Thymus (tissue), 14 donors: ENCODE data around the gene CASP5. TPM values are rescaled to one million over a fixed set of nuclear protein-coding genes. Genes with fewer than 3 reads are reported as not detected.
"Not testable (repeated sequence)": the region's sequence is repeated elsewhere in the genome, so short reads cannot be mapped to it uniquely, and the experiment has no call there.

Experiments
- DNase-seq, 9 donors: peaks; one replicate each; pipeline ENCODE4 v3.0.0-alpha.2; 2013; ENCODE audit warnings: low spot score in 9 of 9, low read depth in 6 of 9, missing footprints in 1 of 9
- H3K27ac ChIP-seq, 2 donors: one replicate each; pipeline ENCODE4 v1.5.1; 2013; ENCODE audit warnings: control low read depth in 1 of 2, low read depth in 1 of 2, low read length in 1 of 2, mild to moderate bottlenecking in 1 of 2, moderate library complexity in 1 of 2
- H3K27me3 ChIP-seq, 2 donors: one replicate each; pipeline ENCODE4 v1.5.1; 2013; ENCODE audit warnings: low read length in 1 of 2; ENCODE audit not compliant: control insufficient read depth in 2 of 2, insufficient read depth in 1 of 2
- H3K36me3 ChIP-seq, 2 donors: one replicate each; pipeline ENCODE4 v1.5.1; 2013; ENCODE audit warnings: low read length in 1 of 2, mild to moderate bottlenecking in 1 of 2, moderate library complexity in 1 of 2; ENCODE audit not compliant: control insufficient read depth in 2 of 2, insufficient read depth in 2 of 2
- H3K4me1 ChIP-seq, 2 donors: one replicate each; pipeline ENCODE4 v1.5.1; 2013; ENCODE audit warnings: low read length in 2 of 2; ENCODE audit not compliant: control insufficient read depth in 2 of 2, insufficient read depth in 2 of 2
- H3K4me3 ChIP-seq, 2 donors: one replicate each; pipeline ENCODE4 v1.5.1; 2013; ENCODE audit warnings: low read length in 2 of 2, control low read depth in 1 of 2, mild to moderate bottlenecking in 1 of 2
- H3K9me3 ChIP-seq, 2 donors: one replicate each; pipeline ENCODE4 v1.5.1; 2013; ENCODE audit warnings: low read length in 1 of 2, mild to moderate bottlenecking in 1 of 2; ENCODE audit not compliant: control insufficient read depth in 2 of 2, insufficient read depth in 1 of 2
- WGBS: extraction: QIAGEN DNeasy Blood & Tissue Kit; methylation state at CpG from one replicate; pipeline ENCODE4 v1.1.7; 2013; 5-methylcytosine and 5-hydroxymethylcytosine counted together
- long read RNA-seq, 10 donors: transcript quantifications; one replicate each; lab custom pipeline, GENCODE V29; 2026
- polyA plus RNA-seq: library from polyadenylated mRNA; stranded (reverse); fragments of 200-250 nt; gene quantifications from one replicate; pipeline ENCODE4 v1.2.3, GENCODE V29; 2013
- total RNA-seq: library from RNA; stranded (reverse); fragments of 120-200 nt; gene quantifications from one replicate; pipeline ENCODE4 v1.2.4, GENCODE V29; 2013
- donor health status: healthy.

Gene CASP5
- total RNA-seq (0.33 TPM), polyA plus RNA-seq (0.55 TPM)
- long read RNA-seq, donor 1: 0 reads
- long read RNA-seq, donor 2: 0 reads
- long read RNA-seq, donor 3: 0 reads
- long read RNA-seq, donor 4: 0 reads
- long read RNA-seq, donor 5: 0 reads
- long read RNA-seq, donor 6: 0 reads
- long read RNA-seq, donor 7: 0 reads
- long read RNA-seq, donor 8: 0 reads
- long read RNA-seq, donor 9: 0 reads
- long read RNA-seq, donor 10: 0 reads

GRCh38 chr11:105023003-105023402 is at the start of gene CASP5:
TSS of gene CASP5 (minus strand) at chr11:105023168. CDS start at chr11:105023136, 32 bp downstream.
- no peak within 1 kb of the TSS for H3K27ac ChIP-seq
- H3K36me3 ChIP-seq: no peaks in the 10 kb centered on the region

GRCh38 chr11:105072080-105072479 is 49.1 kb upstream of the CASP5 start:
- not testable (repeated sequence) for H3K27ac ChIP-seq, H3K9me3 ChIP-seq, H3K4me3 ChIP-seq, DNase-seq, H3K36me3 ChIP-seq, H3K27me3 ChIP-seq, H3K4me1 ChIP-seq
- 96% methylated on average over 2 of the region's 2 CpGs for WGBS

More at GRCh38 chr11:105023003-105023402, at the start of gene CASP5:
- no peaks in the 10 kb centered on the region for H3K4me1 ChIP-seq
- H3K27me3 ChIP-seq: no peaks in the 10 kb centered on the region
- H3K9me3 ChIP-seq: no peaks in the 10 kb centered on the region
- DNase-seq: no peak
- no peak within 1 kb of the TSS for H3K4me3 ChIP-seq

DNA sequence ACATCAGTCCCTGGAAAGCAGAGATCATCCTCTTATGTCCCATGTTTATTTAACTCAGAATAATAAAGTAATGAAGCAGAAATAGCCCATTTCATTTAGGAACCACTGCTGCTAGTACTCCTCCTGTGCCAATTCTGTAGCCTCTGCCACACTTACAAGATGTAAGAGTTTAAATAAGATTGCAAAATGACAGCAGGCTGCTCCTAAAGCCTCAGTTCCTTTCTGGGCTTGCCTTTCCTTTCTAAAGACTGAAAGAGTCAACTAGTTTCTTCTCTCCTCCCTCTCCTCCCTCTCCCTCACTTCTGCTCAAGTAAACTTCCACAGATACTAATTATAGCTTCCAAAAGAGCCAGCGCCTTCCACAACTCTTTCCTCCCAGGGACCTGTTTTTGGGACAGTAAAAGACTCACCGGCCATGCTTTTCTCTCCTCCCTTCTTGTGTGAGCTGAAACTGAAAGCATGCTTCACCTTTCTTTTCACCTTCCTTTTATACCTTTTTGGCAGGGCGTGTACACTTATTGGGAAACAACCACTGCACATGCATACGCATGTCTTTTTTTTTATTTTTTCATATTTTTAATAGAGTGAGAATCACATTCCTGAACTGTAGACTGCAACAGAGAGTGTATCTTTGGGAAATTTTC is 48.2 kb upstream of the CASP5 start:
- Histone ChIP-seq H3K27me3 (no peaks in the 10 kb centered on the region), H3K4me3 (no peak overlapping the region), H3K27ac (peak overlapping the region in 1 of 2 donors; percentile 52), H3K9me3 (no peaks in the 10 kb centered on the region), H3K36me3 (no peaks in the 10 kb centered on the region), H3K4me1 (no peaks in the 10 kb centered on the region)
- WGBS: 95% methylated on average over 4 of the region's 4 CpGs
- no peak for DNase-seq

GRCh38 chr11:105070306-105070705 is 47.3 kb upstream of the CASP5 start:
- no peaks in the 10 kb centered on the region for H3K27me3 ChIP-seq
- no peaks in the 10 kb centered on the region for H3K9me3 ChIP-seq
- DNase-seq: no peak
- no peaks in the 10 kb centered on the region for H3K4me1 ChIP-seq
- H3K4me3 ChIP-seq: no peak overlapping the region
- 87% methylated on average over 4 of the region's 4 CpGs for WGBS
- H3K36me3 ChIP-seq: no peaks in the 10 kb centered on the region
- H3K27ac ChIP-seq: no peak overlapping the region

DNA sequence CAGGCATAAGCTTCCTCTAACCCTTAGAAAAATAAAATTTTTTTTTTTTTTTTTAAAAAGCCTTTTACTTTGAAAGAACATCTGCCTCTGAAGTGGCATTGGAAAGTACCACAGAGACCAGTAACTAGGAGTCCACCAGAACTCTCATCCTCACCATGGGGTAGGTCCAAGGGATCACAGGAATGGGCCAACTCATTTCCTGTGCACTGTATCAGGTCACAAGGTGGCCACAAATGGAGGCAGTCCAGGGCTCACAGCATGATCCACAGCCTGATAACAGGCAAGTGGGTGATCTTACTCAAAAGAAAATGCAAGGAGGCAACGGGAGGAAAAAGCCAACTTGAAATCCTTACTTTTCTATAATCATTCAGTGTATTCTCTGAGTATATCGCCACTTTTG is 46.8 kb upstream of the CASP5 start:
- not testable (repeated sequence) for H3K36me3 ChIP-seq, H3K4me1 ChIP-seq, H3K27ac ChIP-seq, H3K27me3 ChIP-seq, H3K4me3 ChIP-seq, H3K9me3 ChIP-seq, DNase-seq
- WGBS: 81% methylated on average over 2 of the region's 2 CpGs

GRCh38 chr11:105063245-105063941 is 40.4 kb upstream of the CASP5 start:
- H3K36me3 ChIP-seq, H3K9me3 ChIP-seq, DNase-seq, H3K27me3 ChIP-seq, H3K27ac ChIP-seq, H3K4me1 ChIP-seq, H3K4me3 ChIP-seq: not testable (repeated sequence)
- 79% methylated on average over 9 of the region's 9 CpGs for WGBS

- H3K27me3 ChIP-seq: no peaks in the 10 kb centered on the region
- H3K27ac ChIP-seq: no peak overlapping the region
- no peaks in the 10 kb centered on the region for H3K9me3 ChIP-seq
- no peaks in the 10 kb centered on the region for H3K4me1 ChIP-seq
- WGBS: 69% methylated on average over 4 of the region's 4 CpGs
- H3K4me3 ChIP-seq: no peak overlapping the region
- no peak for DNase-seq
- no peaks in the 10 kb centered on the region for H3K36me3 ChIP-seq
Measured at GRCh38 chr11:105057432-105057831, 34.5 kb upstream of the CASP5 start.

DNA sequence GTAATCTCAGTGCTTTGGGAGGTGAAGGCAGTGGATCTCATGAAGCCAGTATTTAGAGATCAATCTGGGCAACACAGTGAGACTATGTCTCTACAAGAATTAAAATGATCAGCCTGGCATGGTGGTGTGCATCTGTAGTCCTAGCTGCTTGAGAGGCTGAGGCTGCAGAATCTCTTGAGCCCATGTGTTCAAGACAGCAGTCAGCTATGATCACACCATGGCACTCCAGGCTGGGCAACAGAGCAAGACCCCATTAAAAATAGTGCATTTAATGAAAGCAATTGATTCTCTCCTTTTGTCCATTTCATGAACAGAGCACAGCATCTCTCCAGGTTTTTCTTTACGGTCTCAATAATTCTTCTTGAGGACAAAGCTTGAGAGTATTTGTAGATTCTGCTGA is 33.5 kb upstream of the CASP5 start:
- no peak overlapping the region for H3K27ac ChIP-seq
- WGBS: 96% methylated on average over 1 of the region's 1 CpG
- H3K4me1 ChIP-seq: no peaks in the 10 kb centered on the region
- H3K27me3 ChIP-seq: no peaks in the 10 kb centered on the region
- H3K4me3 ChIP-seq: no peak overlapping the region
- H3K9me3 ChIP-seq: no peaks in the 10 kb centered on the region
- no peak for DNase-seq
- H3K36me3 ChIP-seq: no peaks in the 10 kb centered on the region

- 72% methylated on average over 2 of the region's 2 CpGs for WGBS
- no peak for DNase-seq
- Histone ChIP-seq H3K36me3 (no peaks in the 10 kb centered on the region), H3K27me3 (no peaks in the 10 kb centered on the region), H3K27ac (no peak overlapping the region), H3K4me1 (no peaks in the 10 kb centered on the region), H3K4me3 (no peak overlapping the region), H3K9me3 (no peaks in the 10 kb centered on the region)
Measured at GRCh38 chr11:105054723-105055493, 31.9 kb upstream of the CASP5 start.
